ENCODE measurements around the gene GNAI3.

The GNAI3 gene

GRCh38 chr1:109531826-109532364 lies 16.5 kb upstream of the GNAI3 start:
- FAIRE-seq (no peak), DNase-seq (ENCODE audit: insufficient read length, low spot score) (no peak)
- TF ChIP-seq POLR2A (IDR thresholded peaks at IDR 0.05; ENCODE audit: low read depth, low read length) (no peak), TAF1 (IDR thresholded peaks at IDR 0.05; ENCODE audit: low read depth, low read length) (no peak), PAX5 (IDR thresholded peaks at IDR 0.05; ENCODE audit: insufficient read depth, low read length, severe bottlenecking) (no peak), SPI1 (IDR thresholded peaks at IDR 0.05; ENCODE audit: low read depth, low read length) (no peak), POU2F2 (IDR thresholded peaks at IDR 0.05; ENCODE audit: low read depth, low read length) (no peak)

GRCh38 chr1:109532365-109533136 lies 15.9 kb upstream of the GNAI3 start:
- TF ChIP-seq POU2F2 (IDR thresholded peaks at IDR 0.05; ENCODE audit: low read depth, low read length), result 0 out of 2 replicates have a peak, but pooled peaks have one; percentile 27
- no peak for TF ChIP-seq SPI1 (IDR thresholded peaks at IDR 0.05; ENCODE audit: low read depth, low read length)

DNA sequence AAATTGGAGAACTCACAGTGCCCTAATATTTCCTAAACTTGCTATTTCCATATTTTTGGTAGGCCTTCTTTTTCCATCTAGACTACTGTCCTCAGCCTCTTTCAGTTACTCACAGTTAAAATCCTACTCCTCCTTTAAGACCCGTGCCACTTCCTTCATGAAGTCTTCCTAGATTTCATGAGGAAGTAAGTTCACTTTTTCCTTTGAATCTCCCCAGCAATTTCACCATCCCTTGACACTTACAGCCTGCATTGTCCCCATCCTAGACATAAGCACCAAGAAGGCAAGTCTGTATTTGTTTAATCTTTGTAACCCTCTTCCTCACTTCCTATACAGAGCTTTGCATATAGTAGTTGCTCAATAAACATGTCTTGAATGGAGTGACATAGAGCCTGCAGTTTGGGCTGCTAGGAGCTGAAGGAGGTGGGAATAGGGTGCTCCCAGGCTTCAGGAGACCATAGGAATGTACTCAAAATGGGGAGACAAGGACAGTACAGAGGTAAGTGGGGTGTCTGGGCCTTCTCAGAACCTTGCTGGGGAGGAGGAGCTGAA lies 14.0 kb upstream of the GNAI3 start:
- no peak for FAIRE-seq
- TF ChIP-seq PAX5 (IDR thresholded peaks at IDR 0.05; ENCODE audit: insufficient read depth, low read length, severe bottlenecking) (no peak), POLR2AphosphoS5 (IDR thresholded peaks at IDR 0.05; ENCODE audit: low read depth, low read length) (no peak), TAF1 (IDR thresholded peaks at IDR 0.05; ENCODE audit: low read depth, low read length) (no peak), POLR2A (IDR thresholded peaks at IDR 0.05; ENCODE audit: low read depth, low read length) (no peak), SPI1 (IDR thresholded peaks at IDR 0.05; ENCODE audit: low read depth, low read length) (no peak), POU2F2 (IDR thresholded peaks at IDR 0.05; ENCODE audit: low read depth, low read length) (no peak)
- no peak for DNase-seq (ENCODE audit: insufficient read length, low spot score)

More at GRCh38 chr1:109532365-109533136, 15.9 kb upstream of the GNAI3 start:
- peak; percentile 78 for DNase-seq (ENCODE audit: insufficient read length, low spot score)
- FAIRE-seq, result peak; percentile 89

- no peak for TF ChIP-seq TAF1 (IDR thresholded peaks at IDR 0.05; ENCODE audit: low read depth, low read length)
- no peak for TF ChIP-seq PAX5 (IDR thresholded peaks at IDR 0.05; ENCODE audit: insufficient read depth, low read length, severe bottlenecking)
- TF ChIP-seq SPI1 (IDR thresholded peaks at IDR 0.05; ENCODE audit: low read depth, low read length), result no peak
- no peak for TF ChIP-seq POLR2A (IDR thresholded peaks at IDR 0.05; ENCODE audit: low read depth, low read length)
- TF ChIP-seq POU2F2 (IDR thresholded peaks at IDR 0.05; ENCODE audit: low read depth, low read length), result no peak
- TF ChIP-seq POLR2AphosphoS5 (IDR thresholded peaks at IDR 0.05; ENCODE audit: low read depth, low read length), result no peak
- FAIRE-seq (no peak), DNase-seq (ENCODE audit: insufficient read length, low spot score) (no peak)
Observed at GRCh38 chr1:109535481-109535880, 12.9 kb upstream of the GNAI3 start.

GRCh38 chr1:109535971-109536491 lies 12.4 kb upstream of the GNAI3 start:
- TF ChIP-seq PAX5 (IDR thresholded peaks at IDR 0.05; ENCODE audit: insufficient read depth, low read length, severe bottlenecking), result no peak
- TF ChIP-seq SPI1 (IDR thresholded peaks at IDR 0.05; ENCODE audit: low read depth, low read length), result no peak
- TF ChIP-seq POLR2A (IDR thresholded peaks at IDR 0.05; ENCODE audit: low read depth, low read length), result no peak
- no peak for TF ChIP-seq POLR2AphosphoS5 (IDR thresholded peaks at IDR 0.05; ENCODE audit: low read depth, low read length)
- TF ChIP-seq POU2F2 (IDR thresholded peaks at IDR 0.05; ENCODE audit: low read depth, low read length), result no peak
- no peak for TF ChIP-seq TAF1 (IDR thresholded peaks at IDR 0.05; ENCODE audit: low read depth, low read length)
- no peak for DNase-seq (ENCODE audit: insufficient read length, low spot score)
- no peak for FAIRE-seq

GRCh38 chr1:109537450-109538178 lies 10.8 kb upstream of the GNAI3 start:
- no peak for FAIRE-seq
- DNase-seq (ENCODE audit: insufficient read length, low spot score), result no peak
- no peak for TF ChIP-seq PAX5 (IDR thresholded peaks at IDR 0.05; ENCODE audit: insufficient read depth, low read length, severe bottlenecking)
- TF ChIP-seq POU2F2 (IDR thresholded peaks at IDR 0.05; ENCODE audit: low read depth, low read length), result no peak
- TF ChIP-seq POLR2AphosphoS5 (IDR thresholded peaks at IDR 0.05; ENCODE audit: low read depth, low read length), result no peak
- no peak for TF ChIP-seq SPI1 (IDR thresholded peaks at IDR 0.05; ENCODE audit: low read depth, low read length)

DNA sequence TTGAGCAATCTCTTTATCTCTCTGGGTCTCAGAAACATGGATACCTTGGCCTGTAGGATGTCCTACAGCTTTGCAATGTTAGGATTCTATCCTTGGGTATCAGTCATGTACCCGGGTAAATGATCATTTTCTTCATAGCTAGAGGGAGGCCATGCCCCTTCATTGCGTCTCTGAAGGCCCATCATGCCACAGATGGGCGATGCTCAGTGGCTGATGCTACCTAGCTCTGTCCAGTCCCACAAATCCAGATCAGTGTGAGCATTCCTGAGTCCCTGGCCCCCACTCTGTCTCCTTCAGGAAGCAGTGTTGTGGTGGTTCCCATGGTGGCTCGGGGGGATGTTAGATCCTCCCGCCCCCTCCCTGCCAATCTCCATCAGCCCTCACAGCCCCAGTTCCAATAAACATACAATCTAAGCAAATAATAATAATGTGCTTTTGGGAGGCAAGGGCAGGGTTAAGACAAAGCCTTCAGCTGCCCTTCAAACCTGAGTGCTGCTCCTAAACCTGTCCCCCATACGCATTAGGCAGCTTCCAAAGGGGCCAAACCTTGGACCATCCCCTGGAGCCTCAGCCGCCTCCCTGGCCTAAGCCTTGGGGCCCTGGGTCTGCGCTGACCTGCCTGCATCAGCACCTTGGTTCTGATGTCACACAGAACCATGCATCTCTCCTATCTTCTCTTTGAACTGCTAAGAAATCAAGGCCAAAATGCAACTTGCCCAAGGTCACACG lies 9.4 kb upstream of the GNAI3 start:
- TF ChIP-seq PAX5 (IDR thresholded peaks at IDR 0.05; ENCODE audit: insufficient read depth, low read length, severe bottlenecking) (no peak), TAF1 (IDR thresholded peaks at IDR 0.05; ENCODE audit: low read depth, low read length) (no peak), POLR2AphosphoS5 (IDR thresholded peaks at IDR 0.05; ENCODE audit: low read depth, low read length) (no peak), POU2F2 (IDR thresholded peaks at IDR 0.05; ENCODE audit: low read depth, low read length) (no peak), POLR2A (IDR thresholded peaks at IDR 0.05; ENCODE audit: low read depth, low read length) (no peak), SPI1 (IDR thresholded peaks at IDR 0.05; ENCODE audit: low read depth, low read length) (no peak)
- DNase-seq (ENCODE audit: insufficient read length, low spot score), result no peak
- no peak for FAIRE-seq

DNA sequence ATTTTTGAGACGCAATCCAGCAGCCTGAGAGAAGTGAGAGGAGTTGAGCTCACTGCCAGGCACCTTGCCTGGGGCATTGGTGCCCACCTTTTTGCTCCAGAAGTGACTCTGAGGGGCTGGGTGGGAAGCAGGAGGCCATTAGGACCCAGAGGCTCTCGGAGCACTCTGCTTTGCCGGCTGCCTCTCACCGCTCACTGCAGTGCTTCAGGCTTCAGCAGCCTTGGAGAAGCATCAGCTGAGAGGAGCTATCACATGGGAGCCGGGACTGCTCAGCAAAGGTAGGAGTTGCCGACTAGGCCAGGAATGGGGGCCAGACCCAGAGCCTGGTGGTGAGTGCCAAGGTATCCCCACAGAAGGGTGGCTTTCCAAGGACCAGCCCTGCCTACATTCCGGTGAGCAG lies 8.7 kb upstream of the GNAI3 start, which contains the start of gene GPR61:
GPR61 (plus strand) TSS at position 197 of the 400 bp plus-strand sequence. CDS start 3,151 bp downstream, outside the sequence.
- TF ChIP-seq SPI1 (IDR thresholded peaks at IDR 0.05; ENCODE audit: low read depth, low read length) (no peak), POLR2AphosphoS5 (IDR thresholded peaks at IDR 0.05; ENCODE audit: low read depth, low read length) (no peak), POLR2A (IDR thresholded peaks at IDR 0.05; ENCODE audit: low read depth, low read length) (no peak), PAX5 (IDR thresholded peaks at IDR 0.05; ENCODE audit: insufficient read depth, low read length, severe bottlenecking) (no peak), TAF1 (IDR thresholded peaks at IDR 0.05; ENCODE audit: low read depth, low read length) (no peak), POU2F2 (IDR thresholded peaks at IDR 0.05; ENCODE audit: low read depth, low read length) (no peak)
- no peak for FAIRE-seq
- no peak for DNase-seq (ENCODE audit: insufficient read length, low spot score)
